GF-D8 (cell line): Measurements from ENCODE around the gene RCSD1.
"Not testable (repeated sequence)": the region's sequence is repeated elsewhere in the genome, so short reads cannot be mapped to it uniquely, and the experiment has no call there.

Source experiments
- DNase-seq: peaks from one replicate; lab custom pipeline; 2025; lab: John Stamatoyannopoulos, UW

RCSD1 gene

GRCh38 chr1:167742392-167743057 lies 112.5 kb downstream of the RCSD1 start:
- DNase-seq: not testable (repeated sequence)

- DNase-seq: no peak
Observed at GRCh38 chr1:167744901-167745300, 114.9 kb downstream of the RCSD1 start.

- no peak for DNase-seq
Observed at GRCh38 chr1:167746013-167746672, 116.1 kb downstream of the RCSD1 start.

GRCh38 chr1:167746988-167747655 lies 117.1 kb downstream of the RCSD1 start:
- DNase-seq: no peak

- DNase-seq: no peak
Observed at GRCh38 chr1:167747988-167748387, 118.0 kb downstream of the RCSD1 start.

GRCh38 chr1:167748906-167749305 lies 118.9 kb downstream of the RCSD1 start:
- no peak for DNase-seq

GRCh38 chr1:167749741-167750140 lies 119.7 kb downstream of the RCSD1 start:
- DNase-seq: no peak

- DNase-seq: no peak
Observed at GRCh38 chr1:167750641-167751040, 120.6 kb downstream of the RCSD1 start.

- DNase-seq: no peak
Observed at GRCh38 chr1:167751676-167752075, 121.6 kb downstream of the RCSD1 start.

- DNase-seq: no peak
Observed at GRCh38 chr1:167752219-167752985, 122.4 kb downstream of the RCSD1 start.

- no peak for DNase-seq
Observed at GRCh38 chr1:167755654-167756053, 125.6 kb downstream of the RCSD1 start.
